Neural cell (in vitro differentiated cells): Measurements from ENCODE around the gene ANAPC5. TPM values are rescaled to one million over a fixed set of nuclear protein-coding genes. Genes with fewer than 3 reads are reported as not detected.

Experiments
- H2AFZ ChIP-seq: fragments of 200-600, 300-800 bp; sonication (generic), shearing (Covaris generic); 2 replicates; pipeline ENCODE4 v1.6.0; 2014; ENCODE audit warnings: low read depth, mild to moderate bottlenecking, antibody characterized with exemption, low read length, moderate library complexity
- H3F3A ChIP-seq: fragments of 200-600 bp; shearing (Covaris generic); 2 replicates; pipeline ENCODE4 v1.6.1; 2016; ENCODE audit warnings: mild to moderate bottlenecking, moderate library complexity, mixed read lengths, antibody characterized with exemption, low read length; ENCODE audit not compliant: insufficient read depth, poor library complexity, severe bottlenecking
- H3K27ac ChIP-seq: fragments of 200-600, 300-800 bp; sonication (generic), shearing (Covaris generic); 2 replicates; pipeline ENCODE4 v1.5.1; 2014; ENCODE audit warnings: mild to moderate bottlenecking, low read length, moderate library complexity
- H3K27me3 ChIP-seq: fragments of 300-800, 200-600 bp; sonication (generic), shearing (Covaris generic); 2 replicates; pipeline ENCODE4 v1.6.0; 2014; ENCODE audit warnings: mild to moderate bottlenecking, low read depth, low read length, moderate library complexity; ENCODE audit not compliant: insufficient read depth
- H3K36me3 ChIP-seq: fragments of 300-800, 200-600 bp; sonication (generic), shearing (Covaris generic); 2 replicates; pipeline ENCODE4 v1.5.1; 2014; ENCODE audit warnings: mild to moderate bottlenecking, antibody characterized with exemption, low read length, moderate library complexity; ENCODE audit not compliant: insufficient read depth
- H3K4me2 ChIP-seq: fragments of 300-800, 200-600 bp; sonication (generic), shearing (Covaris generic); 2 replicates; pipeline ENCODE4 v1.6.0; 2014; ENCODE audit warnings: mild to moderate bottlenecking, low read length
- H3K4me3 ChIP-seq: fragments of 300-800, 200-600 bp; sonication (generic), shearing (Covaris generic); 2 replicates; pipeline ENCODE4 v1.5.1; 2014; ENCODE audit warnings: mild to moderate bottlenecking, low read length, moderate library complexity
- H3K79me2 ChIP-seq: fragments of 200-600 bp; shearing (Covaris generic); replicated peaks from 2 replicates; pipeline ENCODE4 v1.6.0; 2014; ENCODE audit warnings: mild to moderate bottlenecking, low read length, moderate library complexity; ENCODE audit not compliant: insufficient read depth
- H3K9ac ChIP-seq: fragments of 300-800, 200-600 bp; sonication (generic), shearing (Covaris generic); 2 replicates; pipeline ENCODE4 v1.6.1; 2016; ENCODE audit warnings: mild to moderate bottlenecking, low read length, mixed read lengths
- H3K9me2 ChIP-seq: fragments of 200-600 bp; shearing (Covaris generic); 2 replicates; pipeline ENCODE4 v1.6.1; 2016; ENCODE audit warnings: mild to moderate bottlenecking, low read length, mixed read lengths; ENCODE audit not compliant: insufficient read depth
- H3K9me3 ChIP-seq: fragments of 200-600, 300-800 bp; sonication (generic), shearing (Covaris generic); 2 replicates; pipeline ENCODE4 v1.6.1; 2016; ENCODE audit warnings: mild to moderate bottlenecking, mixed run types, low read length, moderate library complexity, mixed read lengths
- H4K20me1 ChIP-seq: fragments of 200-600 bp; shearing (Covaris generic); 2 replicates; pipeline ENCODE4 v1.6.1; 2016; ENCODE audit warnings: mild to moderate bottlenecking, mixed run types; ENCODE audit not compliant: insufficient read depth
- EZH2 ChIP-seq: fragments of 200-600, 300-800 bp; shearing (Covaris generic), sonication (generic); IDR thresholded peaks from 2 replicates; pipeline ENCODE4 v1.6.1; 2014; ENCODE audit warnings: antibody characterized with exemption, low read length, borderline replicate concordance, mild to moderate bottlenecking; ENCODE audit not compliant: insufficient read depth, poor library complexity, severe bottlenecking
- MXI1 ChIP-seq: fragments of 450-650 bp; conservative IDR thresholded peaks from 2 replicates; pipeline ENCODE4 v1.6.1; 2014; ENCODE audit warnings: antibody characterized with exemption, mild to moderate bottlenecking; ENCODE audit not compliant: poor library complexity, severe bottlenecking
- POLR2AphosphoS5 ChIP-seq: IDR thresholded peaks from 2 replicates; pipeline ENCODE4 v1.6.1; 2012
- RAD21 ChIP-seq: fragments of 450-650 bp; conservative IDR thresholded peaks from 2 replicates; pipeline ENCODE4 v1.6.1; 2014; ENCODE audit warnings: antibody characterized with exemption, mild to moderate bottlenecking, moderate library complexity
- SMC3 ChIP-seq: fragments of 450-650 bp; conservative IDR thresholded peaks from 2 replicates; pipeline ENCODE4 v1.6.1; 2014; ENCODE audit warnings: antibody characterized with exemption, mild to moderate bottlenecking, moderate library complexity; ENCODE audit not compliant: poor library complexity
- TAF1 ChIP-seq: IDR thresholded peaks from 2 replicates; pipeline ENCODE4 v1.6.1; 2012; ENCODE audit warnings: low read depth
- polyA plus RNA-seq: library from polyadenylated mRNA; depleted of rRNA; stranded (reverse); fragments of >200 nt; gene quantifications from 2 replicates; pipeline ENCODE4 v1.2.3, GENCODE V29; 2014
- TF ChIP-seq, protein P1 (sequence below): fragments of 450-650 bp; IDR thresholded peaks from 2 replicates; pipeline ENCODE4 v1.5.1; 2014; ENCODE audit warnings: antibody characterized with exemption, mild to moderate bottlenecking, moderate library complexity; ENCODE audit not compliant: poor library complexity, severe bottlenecking
- TF ChIP-seq, protein P2 (sequence below): IDR thresholded peaks from 2 replicates; pipeline ENCODE4 v1.6.1; 2012; ENCODE audit warnings: borderline replicate concordance

The ANAPC5 gene
- polyA plus RNA-seq, 1 donor from 2014 or later, result 272 TPM

DNA sequence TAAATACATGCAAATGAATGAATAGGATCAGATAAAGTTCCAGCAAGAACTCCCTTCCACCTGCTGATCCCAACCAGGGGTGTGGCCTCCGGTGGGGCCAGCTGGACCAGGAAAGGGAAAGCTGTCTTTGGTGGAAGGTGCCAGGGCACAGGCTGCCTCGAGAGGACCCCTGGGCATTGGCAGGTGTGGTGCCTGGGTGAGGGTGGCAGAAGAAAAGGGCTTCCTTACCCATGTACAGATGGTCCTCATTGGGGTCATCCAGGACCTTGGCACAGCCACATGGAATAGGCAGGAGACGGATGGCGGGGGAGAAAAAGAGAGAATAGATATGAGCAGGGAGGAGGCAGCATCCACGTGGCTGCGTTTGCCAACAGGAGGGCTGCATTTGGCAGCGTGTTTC lies 92.1 kb downstream of the ANAPC5 start:
- Histone ChIP-seq H4K20me1 (no peaks in the 10 kb centered on the region), H3K9ac (no peak overlapping the region), H3K27ac (no peak overlapping the region), H3K36me3 (no peaks in the 10 kb centered on the region), H3K9me3 (no peaks in the 10 kb centered on the region), H3F3A (no peaks in the 10 kb centered on the region), H3K9me2 (no peaks in the 10 kb centered on the region), H3K27me3 (no peaks in the 10 kb centered on the region), H2AFZ (no peak overlapping the region), H3K4me3 (no peak overlapping the region), H3K4me2 (no peak overlapping the region), H3K79me2 (no peaks in the 10 kb centered on the region)
- TF ChIP-seq POLR2AphosphoS5 (no peak), EZH2 (no peak), TAF1 (no peak), MXI1 (no peak), RAD21 (no peak), SMC3 (no peak)
- TF ChIP-seq, protein P1, sequence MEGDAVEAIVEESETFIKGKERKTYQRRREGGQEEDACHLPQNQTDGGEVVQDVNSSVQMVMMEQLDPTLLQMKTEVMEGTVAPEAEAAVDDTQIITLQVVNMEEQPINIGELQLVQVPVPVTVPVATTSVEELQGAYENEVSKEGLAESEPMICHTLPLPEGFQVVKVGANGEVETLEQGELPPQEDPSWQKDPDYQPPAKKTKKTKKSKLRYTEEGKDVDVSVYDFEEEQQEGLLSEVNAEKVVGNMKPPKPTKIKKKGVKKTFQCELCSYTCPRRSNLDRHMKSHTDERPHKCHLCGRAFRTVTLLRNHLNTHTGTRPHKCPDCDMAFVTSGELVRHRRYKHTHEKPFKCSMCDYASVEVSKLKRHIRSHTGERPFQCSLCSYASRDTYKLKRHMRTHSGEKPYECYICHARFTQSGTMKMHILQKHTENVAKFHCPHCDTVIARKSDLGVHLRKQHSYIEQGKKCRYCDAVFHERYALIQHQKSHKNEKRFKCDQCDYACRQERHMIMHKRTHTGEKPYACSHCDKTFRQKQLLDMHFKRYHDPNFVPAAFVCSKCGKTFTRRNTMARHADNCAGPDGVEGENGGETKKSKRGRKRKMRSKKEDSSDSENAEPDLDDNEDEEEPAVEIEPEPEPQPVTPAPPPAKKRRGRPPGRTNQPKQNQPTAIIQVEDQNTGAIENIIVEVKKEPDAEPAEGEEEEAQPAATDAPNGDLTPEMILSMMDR, result no peak
- TF ChIP-seq, protein P2, sequence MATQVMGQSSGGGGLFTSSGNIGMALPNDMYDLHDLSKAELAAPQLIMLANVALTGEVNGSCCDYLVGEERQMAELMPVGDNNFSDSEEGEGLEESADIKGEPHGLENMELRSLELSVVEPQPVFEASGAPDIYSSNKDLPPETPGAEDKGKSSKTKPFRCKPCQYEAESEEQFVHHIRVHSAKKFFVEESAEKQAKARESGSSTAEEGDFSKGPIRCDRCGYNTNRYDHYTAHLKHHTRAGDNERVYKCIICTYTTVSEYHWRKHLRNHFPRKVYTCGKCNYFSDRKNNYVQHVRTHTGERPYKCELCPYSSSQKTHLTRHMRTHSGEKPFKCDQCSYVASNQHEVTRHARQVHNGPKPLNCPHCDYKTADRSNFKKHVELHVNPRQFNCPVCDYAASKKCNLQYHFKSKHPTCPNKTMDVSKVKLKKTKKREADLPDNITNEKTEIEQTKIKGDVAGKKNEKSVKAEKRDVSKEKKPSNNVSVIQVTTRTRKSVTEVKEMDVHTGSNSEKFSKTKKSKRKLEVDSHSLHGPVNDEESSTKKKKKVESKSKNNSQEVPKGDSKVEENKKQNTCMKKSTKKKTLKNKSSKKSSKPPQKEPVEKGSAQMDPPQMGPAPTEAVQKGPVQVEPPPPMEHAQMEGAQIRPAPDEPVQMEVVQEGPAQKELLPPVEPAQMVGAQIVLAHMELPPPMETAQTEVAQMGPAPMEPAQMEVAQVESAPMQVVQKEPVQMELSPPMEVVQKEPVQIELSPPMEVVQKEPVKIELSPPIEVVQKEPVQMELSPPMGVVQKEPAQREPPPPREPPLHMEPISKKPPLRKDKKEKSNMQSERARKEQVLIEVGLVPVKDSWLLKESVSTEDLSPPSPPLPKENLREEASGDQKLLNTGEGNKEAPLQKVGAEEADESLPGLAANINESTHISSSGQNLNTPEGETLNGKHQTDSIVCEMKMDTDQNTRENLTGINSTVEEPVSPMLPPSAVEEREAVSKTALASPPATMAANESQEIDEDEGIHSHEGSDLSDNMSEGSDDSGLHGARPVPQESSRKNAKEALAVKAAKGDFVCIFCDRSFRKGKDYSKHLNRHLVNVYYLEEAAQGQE, result no peak

GRCh38 chr12:121259074-121259473 lies 93.1 kb downstream of the ANAPC5 start:
- Histone ChIP-seq H3F3A (no peaks in the 10 kb centered on the region), H3K9me3 (no peaks in the 10 kb centered on the region), H4K20me1 (no peaks in the 10 kb centered on the region), H3K27ac (no peak overlapping the region), H3K4me2 (no peak overlapping the region), H3K79me2 (no peaks in the 10 kb centered on the region), H3K27me3 (no peaks in the 10 kb centered on the region), H3K4me3 (no peak overlapping the region), H3K9ac (no peak overlapping the region), H3K36me3 (no peaks in the 10 kb centered on the region), H2AFZ (no peak overlapping the region), H3K9me2 (no peaks in the 10 kb centered on the region)
- TF ChIP-seq, protein P1, result no peak

Other genes with a start within 250 kb of the ANAPC5 start
- not detected in 2 replicates for gene P2RX7, start 219.5 kb downstream of the ANAPC5 start, polyA plus RNA-seq
- gene P2RX4, start 142.3 kb downstream of the ANAPC5 start, polyA plus RNA-seq, result 5.0 and 5.8 TPM in 2 replicates
- gene CAMKK2, start 55.7 kb downstream of the ANAPC5 start, polyA plus RNA-seq, result 29.2 and 38.0 TPM in 2 replicates
- 64.0 and 68.8 TPM in 2 replicates for gene RNF34, start 47.7 kb upstream of the ANAPC5 start, polyA plus RNA-seq
- gene KDM2B, start 228.6 kb upstream of the ANAPC5 start, polyA plus RNA-seq, result 85.5 and 93.8 TPM in 2 replicates